ENCODE data around the gene CDH26.

The CDH26 gene

GRCh38 chr20:60050193-60050947 lies 92.1 kb downstream of the CDH26 start:
- DNase-seq = no peak

- no peak for DNase-seq
Observed at GRCh38 chr20:60051911-60052310, 93.7 kb downstream of the CDH26 start.

GRCh38 chr20:60052322-60052721 lies 94.1 kb downstream of the CDH26 start:
- no peak for DNase-seq

GRCh38 chr20:60053125-60053817 lies 95.0 kb downstream of the CDH26 start:
- DNase-seq = no peak

- no peak for DNase-seq
Observed at GRCh38 chr20:60053818-60054190, 95.6 kb downstream of the CDH26 start.

- DNase-seq = no peak
Observed at GRCh38 chr20:60054716-60055634, 96.8 kb downstream of the CDH26 start.

GRCh38 chr20:60055740-60056139 lies 97.5 kb downstream of the CDH26 start:
- no peak for DNase-seq

- DNase-seq = no peak
Observed at GRCh38 chr20:60056407-60057122, 98.3 kb downstream of the CDH26 start.

- peak; percentile 2 for DNase-seq
Observed at GRCh38 chr20:60057123-60057865, 99.1 kb downstream of the CDH26 start.

GRCh38 chr20:60057866-60058807 lies 99.9 kb downstream of the CDH26 start:
- DNase-seq = no peak

- DNase-seq = no peak
Observed at GRCh38 chr20:60058879-60059278, 100.7 kb downstream of the CDH26 start.

GRCh38 chr20:60060006-60060557 lies 101.9 kb downstream of the CDH26 start:
- no peak for DNase-seq

- no peak for DNase-seq
Observed at GRCh38 chr20:60060593-60060992, 102.4 kb downstream of the CDH26 start.

GRCh38 chr20:60062431-60063047 lies 104.3 kb downstream of the CDH26 start:
- no peak for DNase-seq

GRCh38 chr20:60063048-60063451 lies 104.8 kb downstream of the CDH26 start:
- DNase-seq = no peak

GRCh38 chr20:60063739-60064380 lies 105.6 kb downstream of the CDH26 start:
- no peak for DNase-seq
